ENCODE data around the gene BTNL2. TPM values are rescaled to one million over a fixed set of nuclear protein-coding genes. Genes with fewer than 3 reads are reported as not detected.

BTNL2 gene
- total RNA-seq, 1 experiment from 2014 or later, result not detected

GRCh38 chr6:32379545-32379944 lies 27.4 kb downstream of the BTNL2 start:
- no peak overlapping the region for H3K27ac Mint-ChIP-seq (ENCODE audit: low read depth, unreplicated experiment)
- POLR2A ChIA-PET, result no interaction called here
- intact Hi-C loops (cut with micrococcal nuclease), result no loop called here
- no peak overlapping the region for H3K4me3 Mint-ChIP-seq (ENCODE audit: unreplicated experiment)
- no TSS peak for BruUV-seq (replicated peaks)
- no peaks in the 10 kb centered on the region for H3K4me1 Mint-ChIP-seq (ENCODE audit: insufficient read depth, unreplicated experiment)
- peaks cover 87% of the 10 kb centered on the region for H3K27me3 Mint-ChIP-seq (ENCODE audit: insufficient read depth, unreplicated experiment)
- DNase-seq (ENCODE audit: unreplicated experiment), result no peak
- H3K36me3 Mint-ChIP-seq (ENCODE audit: insufficient read depth, unreplicated experiment), result no peaks in the 10 kb centered on the region
- H3K9me3 Mint-ChIP-seq (ENCODE audit: unreplicated experiment), result no peaks in the 10 kb centered on the region
- CTCF ChIA-PET, result no interaction called here
- TF ChIP-seq CTCF (IDR thresholded peaks at IDR 0.05; ENCODE audit: unreplicated experiment), result no peak

- no peaks in the 10 kb centered on the region for H3K4me1 Mint-ChIP-seq (ENCODE audit: insufficient read depth, unreplicated experiment)
Measured at GRCh38 chr6:32375739-32376529, 31.0 kb downstream of the BTNL2 start.

GRCh38 chr6:32371803-32372202 lies 35.2 kb downstream of the BTNL2 start, which contains the start of gene TSBP1:
TSS of gene TSBP1 (minus strand) at chr6:32371903. CDS start at chr6:32371706, 197 bp downstream.
- no peak within 1 kb of the TSS for H3K4me3 Mint-ChIP-seq (ENCODE audit: unreplicated experiment)
- no peak within 1 kb of the TSS for H3K27ac Mint-ChIP-seq (ENCODE audit: low read depth, unreplicated experiment)
- ChIA-PET POLR2A (no interaction called here), CTCF (no interaction called here)
- peaks cover 6% of the 10 kb centered on the region for H3K4me1 Mint-ChIP-seq (ENCODE audit: insufficient read depth, unreplicated experiment)
- no peak for TF ChIP-seq CTCF (IDR thresholded peaks at IDR 0.05; ENCODE audit: unreplicated experiment)
- no peak for DNase-seq (ENCODE audit: unreplicated experiment)
- no peaks in the 10 kb centered on the region for H3K36me3 Mint-ChIP-seq (ENCODE audit: insufficient read depth, unreplicated experiment)
- BruUV-seq (replicated peaks), result no TSS peak
- no peaks in the 10 kb centered on the region for H3K9me3 Mint-ChIP-seq (ENCODE audit: unreplicated experiment)
- peaks cover 73% of the 10 kb centered on the region for H3K27me3 Mint-ChIP-seq (ENCODE audit: insufficient read depth, unreplicated experiment)
- intact Hi-C loops (cut with micrococcal nuclease), result no loop called here

More at GRCh38 chr6:32375739-32376529, 31.0 kb downstream of the BTNL2 start:
- Mint-ChIP-seq H3K27ac (ENCODE audit: low read depth, unreplicated experiment) (no peak overlapping the region), H3K27me3 (ENCODE audit: insufficient read depth, unreplicated experiment) (peaks cover 92% of the 10 kb centered on the region), H3K9me3 (ENCODE audit: unreplicated experiment) (no peaks in the 10 kb centered on the region), H3K4me3 (ENCODE audit: unreplicated experiment) (no peak overlapping the region), H3K36me3 (ENCODE audit: insufficient read depth, unreplicated experiment) (no peaks in the 10 kb centered on the region)
- intact Hi-C loops (cut with micrococcal nuclease), result no loop called here
- BruUV-seq (replicated peaks), result no TSS peak
- no peak for TF ChIP-seq CTCF (IDR thresholded peaks at IDR 0.05; ENCODE audit: unreplicated experiment)
- ChIA-PET POLR2A (no interaction called here), CTCF (no interaction called here)
- no peak for DNase-seq (ENCODE audit: unreplicated experiment)

GRCh38 chr6:32371229-32371628 lies 35.8 kb downstream of the BTNL2 start:
- Mint-ChIP-seq H3K4me3 (ENCODE audit: unreplicated experiment) (no peak overlapping the region), H3K36me3 (ENCODE audit: insufficient read depth, unreplicated experiment) (no peaks in the 10 kb centered on the region), H3K27ac (ENCODE audit: low read depth, unreplicated experiment) (no peak overlapping the region), H3K4me1 (ENCODE audit: insufficient read depth, unreplicated experiment) (peaks cover 6% of the 10 kb centered on the region), H3K9me3 (ENCODE audit: unreplicated experiment) (no peaks in the 10 kb centered on the region), H3K27me3 (ENCODE audit: insufficient read depth, unreplicated experiment) (peaks cover 73% of the 10 kb centered on the region)
- intact Hi-C loops (cut with micrococcal nuclease), result no loop called here
- ChIA-PET CTCF (interaction anchor here (0.6 kb wide), 1 partner anchor 33 kb away, joined by 3 read pairs; no protein-coding TSS in a partner anchor), POLR2A (no interaction called here)
- no peak for DNase-seq (ENCODE audit: unreplicated experiment)
- no peak for TF ChIP-seq CTCF (IDR thresholded peaks at IDR 0.05; ENCODE audit: unreplicated experiment)
- no TSS peak for BruUV-seq (replicated peaks)

All from MCF 10A (cell line).